Thoracic aorta (tissue), 2 donors: ENCODE results near the gene GRID2IP. TPM values are rescaled to one million over a fixed set of nuclear protein-coding genes. Genes with fewer than 3 reads are reported as not detected.

ENCODE experiments used
- ATAC-seq: fragments of 150-250 bp; one replicate; pipeline ENCODE4 v1.8.0; 2017; ENCODE audit warnings: low read depth; ENCODE audit not compliant: insufficient number of reproducible peaks, low FRiP score
- DNase-seq: peaks from one replicate; pipeline ENCODE4 v3.0.0-alpha.2; 2020; ENCODE audit warnings: low spot score
- H3K27ac ChIP-seq, 2 donors: fragments of 200-600 bp; sonication (generic); 1 replicate in 1 of 2; 2 replicates in 1 of 2; pipeline ENCODE4 v1.5.1; 2016; ENCODE audit warnings: mild to moderate bottlenecking in 2 of 2, moderate library complexity in 2 of 2
- H3K27me3 ChIP-seq: fragments of 200-600 bp; sonication (generic); replicated peaks from 2 replicates; pipeline ENCODE4 v1.6.0; 2016; ENCODE audit warnings: mild to moderate bottlenecking; ENCODE audit not compliant: insufficient read depth
- H3K36me3 ChIP-seq: fragments of 200-600 bp; sonication (generic); one replicate; pipeline ENCODE4 v1.5.1; 2016
- H3K4me1 ChIP-seq, 2 donors: fragments of 200-600 bp; sonication (generic); 1 replicate in 1 of 2; 2 replicates in 1 of 2; pipeline versions ENCODE4 v1.5.1 to v1.6.0; 2016; ENCODE audit warnings: low read depth in 2 of 2, mild to moderate bottlenecking in 1 of 2; ENCODE audit not compliant: control insufficient read depth in 1 of 2
- H3K4me3 ChIP-seq: fragments of 200-600 bp; sonication (generic); 2 replicates; pipeline ENCODE4 v1.5.1; 2016; ENCODE audit warnings: mild to moderate bottlenecking
- H3K9me3 ChIP-seq: fragments of 200-600 bp; sonication (generic); 2 replicates; pipeline ENCODE4 v1.5.1; 2016
- CTCF ChIP-seq: fragments of 200-600 bp; sonication (generic); IDR thresholded peaks from one replicate; pipeline ENCODE4 v1.5.1; 2019; ENCODE audit warnings: antibody characterized with exemption
- total RNA-seq, 2 donors: library from RNA; depleted of rRNA; stranded (reverse); fragments of >200 nt; gene quantifications; one replicate each; pipeline versions ENCODE4 v1.1.0 to v1.2.3, GENCODE V29; 2016

Gene GRID2IP
- total RNA-seq, 2 donors from 2014 or later: 0.14 to 0.35 TPM

- no peaks in the 10 kb centered on the region for H3K36me3 ChIP-seq
- DNase-seq (no peak), ATAC-seq (peak; percentile 43)
- H3K27ac ChIP-seq: no peak overlapping the region
- H3K4me1 ChIP-seq: peaks cover 0 to 13% of the 10 kb centered on the region in 2 donors
- no peak for TF ChIP-seq CTCF
- no peaks in the 10 kb centered on the region for H3K9me3 ChIP-seq
- no peak overlapping the region for H3K4me3 ChIP-seq
- no peaks in the 10 kb centered on the region for H3K27me3 ChIP-seq
These were observed 12.9 kb upstream of the GRID2IP start for GRCh38 chr7:6563936-6564770.

- no peak overlapping the region for H3K4me3 ChIP-seq
- peaks cover 0 to 13% of the 10 kb centered on the region in 2 donors for H3K4me1 ChIP-seq
- TF ChIP-seq CTCF: no peak
- no peaks in the 10 kb centered on the region for H3K27me3 ChIP-seq
- H3K9me3 ChIP-seq: no peaks in the 10 kb centered on the region
- ATAC-seq (no peak), DNase-seq (no peak)
- no peak overlapping the region for H3K27ac ChIP-seq
- no peaks in the 10 kb centered on the region for H3K36me3 ChIP-seq
These were observed 10.8 kb upstream of the GRID2IP start for GRCh38 chr7:6562106-6562505.

GRCh38 chr7:6559896-6560295 is 8.6 kb upstream of the GRID2IP start:
- Histone ChIP-seq H3K27ac (no peak overlapping the region), H3K36me3 (no peaks in the 10 kb centered on the region), H3K9me3 (no peaks in the 10 kb centered on the region), H3K4me3 (no peak overlapping the region), H3K27me3 (no peaks in the 10 kb centered on the region), H3K4me1 (peaks cover 0 to 12% of the 10 kb centered on the region in 2 donors)
- no peak for TF ChIP-seq CTCF
- DNase-seq (no peak), ATAC-seq (no peak)

GRCh38 chr7:6558837-6559236 is 7.6 kb upstream of the GRID2IP start:
- TF ChIP-seq CTCF: no peak
- H3K9me3 ChIP-seq: no peaks in the 10 kb centered on the region
- no peak overlapping the region for H3K4me3 ChIP-seq
- no peaks in the 10 kb centered on the region for H3K27me3 ChIP-seq
- H3K4me1 ChIP-seq: peaks cover 0 to 2% of the 10 kb centered on the region in 2 donors
- H3K27ac ChIP-seq: no peak overlapping the region
- H3K36me3 ChIP-seq: no peaks in the 10 kb centered on the region
- DNase-seq (no peak), ATAC-seq (no peak)

GRCh38 chr7:6556196-6556595 is 4.9 kb upstream of the GRID2IP start:
- no peaks in the 10 kb centered on the region for H3K36me3 ChIP-seq
- H3K9me3 ChIP-seq: no peaks in the 10 kb centered on the region
- ATAC-seq (no peak), DNase-seq (no peak)
- no peak overlapping the region for H3K4me3 ChIP-seq
- TF ChIP-seq CTCF: no peak
- no peaks in the 10 kb centered on the region for H3K4me1 ChIP-seq
- no peak overlapping the region for H3K27ac ChIP-seq
- H3K27me3 ChIP-seq: no peaks in the 10 kb centered on the region
